BLaER1 (cell line): ENCODE measurements around the gene LENEP.
A peak's percentile ranks its signal among the peaks of the same experiment; 100 is the strongest.

Experiments used
- H3K27ac ChIP-seq: shearing (Covaris generic); formaldehyde crosslinking; 2 replicates; pipeline ENCODE4 v1.8.1; 2022
- H3K27me3 ChIP-seq: shearing (Covaris generic); formaldehyde crosslinking; 2 replicates; pipeline ENCODE4 v1.8.1; 2022
- H3K36me3 ChIP-seq: shearing (Covaris generic); formaldehyde crosslinking; 2 replicates; pipeline ENCODE4 v1.8.1; 2022
- H3K4me1 ChIP-seq: shearing (Covaris generic); formaldehyde crosslinking; 2 replicates; pipeline ENCODE4 v1.8.1; 2022
- H3K4me2 ChIP-seq: shearing (Covaris generic); formaldehyde crosslinking; 2 replicates; pipeline ENCODE4 v1.8.1; 2022
- H3K4me3 ChIP-seq: shearing (Covaris generic); formaldehyde crosslinking; 2 replicates; pipeline ENCODE4 v1.8.1; 2022
- H3K9ac ChIP-seq: shearing (Covaris generic); formaldehyde crosslinking; 2 replicates; pipeline ENCODE4 v1.8.1; 2022
- H3K9me3 ChIP-seq: shearing (Covaris generic); formaldehyde crosslinking; 2 replicates; pipeline ENCODE4 v1.8.1; 2022
- H4K20me1 ChIP-seq: shearing (Covaris generic); formaldehyde crosslinking; 2 replicates; pipeline ENCODE4 v1.8.1; 2022
- Cebpa-rat ChIP-seq: shearing (Covaris generic); IDR thresholded peaks from 2 replicates; pipeline ENCODE4 v1.8.1; 2022

Gene LENEP

DNA sequence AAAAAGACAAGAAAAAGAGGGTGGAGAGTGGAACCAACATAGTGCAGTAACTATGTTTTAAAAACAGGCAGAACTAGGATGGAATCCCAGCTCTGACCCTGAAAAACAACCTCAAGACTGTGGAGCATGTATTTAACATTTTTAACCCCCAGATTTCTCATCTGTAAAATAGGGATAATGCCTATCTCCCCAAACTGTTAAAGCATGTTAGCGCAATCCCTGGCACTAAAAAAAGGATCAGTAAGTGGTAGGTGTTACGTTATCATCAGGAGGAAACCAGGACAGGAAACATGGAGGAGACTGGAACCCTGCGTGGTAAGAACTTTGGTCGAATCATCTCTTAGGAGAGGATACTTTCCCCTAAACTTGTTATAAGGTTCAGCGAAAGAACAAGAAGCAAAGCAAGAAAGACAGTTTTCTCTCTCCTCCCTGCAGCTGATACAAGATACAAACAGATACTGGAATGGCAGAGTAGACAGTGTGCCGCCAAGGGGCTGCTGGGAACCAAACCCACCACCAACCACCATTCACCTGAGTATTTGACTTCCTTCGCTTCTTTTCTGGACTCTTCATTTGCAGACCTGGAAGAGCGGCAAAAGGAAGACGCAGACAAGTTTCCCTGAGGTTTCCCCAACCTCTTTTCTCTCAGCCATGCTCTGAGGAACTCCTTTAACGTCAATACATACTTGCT is 32.8 kb upstream of the LENEP start:
- Histone ChIP-seq H3K9me3 (no peaks in the 10 kb centered on the region), H3K36me3 (peaks cover 53% of the 10 kb centered on the region), H3K27ac (peak overlapping the region; percentile 98), H3K4me1 (peaks cover 69% of the 10 kb centered on the region), H4K20me1 (peaks cover 9% of the 10 kb centered on the region; the same call in 1 of the 2 replicates), H3K4me3 (peak overlapping the region; percentile 86), H3K27me3 (no peaks in the 10 kb centered on the region), H3K4me2 (peak overlapping the region; percentile 92), H3K9ac (peak overlapping the region; percentile 97)
- no peak for TF ChIP-seq Cebpa-rat

DNA sequence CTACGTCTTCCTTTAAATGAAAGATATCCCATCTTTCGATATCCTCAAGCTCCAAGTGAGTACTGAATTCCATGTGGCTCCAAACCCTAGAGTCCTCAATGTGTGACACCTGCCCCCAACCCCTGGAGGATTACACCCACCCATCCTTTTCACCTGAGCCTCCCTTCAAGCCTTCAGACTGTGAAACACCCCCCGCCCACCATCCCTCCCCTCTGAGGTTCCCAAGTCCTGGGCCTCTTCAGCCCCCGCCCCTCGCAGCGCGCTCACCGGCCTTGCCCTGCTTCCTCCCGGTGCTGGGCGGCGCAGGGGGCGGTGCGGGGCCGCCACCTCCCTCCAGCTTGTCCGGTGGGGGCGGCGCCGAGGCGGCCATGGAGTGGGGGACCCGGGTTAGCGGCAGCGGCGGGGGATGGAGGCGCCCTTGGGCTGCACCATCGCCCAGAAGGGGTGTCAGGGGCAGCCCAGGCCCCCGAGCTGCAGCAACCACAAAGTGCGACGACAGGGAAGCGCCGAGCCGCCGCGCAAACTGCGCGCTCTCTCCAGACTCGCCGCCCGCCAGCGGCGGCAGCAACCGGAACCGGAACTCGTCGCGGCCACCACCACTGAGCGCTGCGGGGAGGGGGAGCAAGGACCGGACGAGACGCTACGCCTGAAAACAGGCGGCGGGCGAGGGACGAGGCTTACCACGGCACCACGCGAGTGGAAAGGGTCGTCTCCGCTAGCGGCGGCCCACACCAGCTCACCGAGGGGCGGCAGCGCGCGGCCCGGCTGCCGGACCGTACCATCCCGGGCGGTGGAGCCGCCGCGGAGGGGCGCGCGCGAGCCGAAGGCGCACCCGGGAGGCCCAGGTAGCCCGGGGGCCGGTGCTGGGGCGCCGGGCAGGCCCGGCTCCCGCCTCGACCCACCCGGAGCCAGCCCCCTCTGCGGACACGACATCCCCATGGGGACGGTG is 31.9 kb upstream of the LENEP start, which contains the start of gene PYGO2:
Gene PYGO2, minus strand, starts transcription at position 576 of the 949 bp plus-strand sequence. Its CDS starts 206 bp downstream, at position 370.
- peak within 1 kb of the TSS; percentile 86 for H3K4me3 ChIP-seq
- H3K27me3 ChIP-seq, result no peaks in the 10 kb centered on the region
- H3K4me2 ChIP-seq, result peak within 1 kb of the TSS; percentile 92
- H3K27ac ChIP-seq, result peak within 1 kb of the TSS; percentile 98
- no peaks in the 10 kb centered on the region for H3K9me3 ChIP-seq
- H3K36me3 ChIP-seq, result peaks cover 62% of the 10 kb centered on the region
- peaks cover 9% of the 10 kb centered on the region; the same call in 1 of the 2 replicates for H4K20me1 ChIP-seq
- no peak for TF ChIP-seq Cebpa-rat
- peak within 1 kb of the TSS; percentile 97 for H3K9ac ChIP-seq
- peaks cover 65% of the 10 kb centered on the region for H3K4me1 ChIP-seq

DNA sequence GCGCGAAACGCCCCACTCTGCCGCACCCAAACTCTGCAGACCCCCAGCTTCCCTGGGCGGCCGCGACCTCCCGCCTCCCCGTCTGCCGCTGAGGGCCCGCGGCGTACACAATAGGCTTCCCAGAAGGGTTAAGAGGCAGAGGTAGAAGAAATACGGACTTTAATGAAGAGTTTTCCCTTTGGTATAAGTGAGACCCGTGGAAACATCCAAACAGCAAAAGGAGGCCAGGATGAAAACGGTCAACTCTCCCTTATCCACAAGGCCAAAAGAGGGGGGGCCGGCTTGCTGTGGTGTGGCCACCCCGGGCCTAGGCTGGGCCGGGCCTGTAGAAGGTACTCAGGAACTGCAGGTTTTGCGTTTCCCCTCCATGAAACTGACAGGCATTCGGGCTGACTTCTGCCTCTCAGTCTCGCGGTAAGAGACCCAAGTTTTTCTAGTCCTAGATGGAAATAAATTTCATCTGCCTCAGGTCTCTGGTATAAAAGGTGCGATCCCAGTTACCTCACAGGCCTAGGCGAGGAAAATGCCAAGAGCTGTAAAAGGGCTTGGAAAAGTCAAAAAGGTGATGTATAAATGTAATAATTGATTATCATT is 31.1 kb upstream of the LENEP start:
- no peak for TF ChIP-seq Cebpa-rat
- peaks cover 69% of the 10 kb centered on the region for H3K36me3 ChIP-seq
- H3K9ac ChIP-seq, result peak overlapping the region; percentile 97
- H3K4me1 ChIP-seq, result peaks cover 58% of the 10 kb centered on the region
- H3K4me2 ChIP-seq, result peak overlapping the region; percentile 92
- no peaks in the 10 kb centered on the region for H3K9me3 ChIP-seq
- H3K27me3 ChIP-seq, result no peaks in the 10 kb centered on the region
- peak overlapping the region; percentile 98 for H3K27ac ChIP-seq
- H3K4me3 ChIP-seq, result peak overlapping the region; percentile 86
- H4K20me1 ChIP-seq, result peaks cover 9% of the 10 kb centered on the region; the same call in 1 of the 2 replicates

DNA sequence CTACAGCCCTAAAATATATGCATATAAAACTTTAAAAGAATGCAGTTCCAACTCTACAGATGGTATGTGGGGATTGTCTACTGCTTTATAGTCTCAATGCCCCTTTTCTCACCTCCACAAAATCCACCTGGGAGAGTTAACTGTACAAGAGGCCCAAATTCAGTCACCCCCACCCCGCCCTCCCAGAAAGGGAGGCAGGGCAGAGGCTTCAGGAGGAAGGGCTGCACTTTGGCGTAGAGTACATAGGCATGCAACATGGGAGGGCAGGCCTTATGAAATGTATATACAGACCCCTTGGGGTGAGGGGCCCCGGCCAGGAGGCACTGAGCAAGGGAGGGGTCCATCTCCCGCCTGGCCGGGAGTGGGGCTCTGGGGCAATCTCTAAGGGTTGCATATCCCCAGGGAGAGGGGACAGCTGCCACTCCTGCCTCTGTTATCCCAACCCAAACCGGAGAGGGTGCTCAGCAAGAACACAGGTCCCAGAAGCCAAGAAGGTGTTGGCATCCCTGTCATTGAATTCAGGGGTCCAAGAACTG is 30.5 kb upstream of the LENEP start:
- Histone ChIP-seq H4K20me1 (peaks cover 9% of the 10 kb centered on the region; the same call in 1 of the 2 replicates), H3K9ac (peak overlapping the region; percentile 97), H3K4me3 (peak overlapping the region; percentile 86), H3K36me3 (peaks cover 70% of the 10 kb centered on the region), H3K9me3 (no peaks in the 10 kb centered on the region), H3K27me3 (no peaks in the 10 kb centered on the region), H3K4me2 (peak overlapping the region; percentile 92), H3K4me1 (peaks cover 58% of the 10 kb centered on the region), H3K27ac (peak overlapping the region; percentile 98)
- TF ChIP-seq Cebpa-rat, result no peak

DNA sequence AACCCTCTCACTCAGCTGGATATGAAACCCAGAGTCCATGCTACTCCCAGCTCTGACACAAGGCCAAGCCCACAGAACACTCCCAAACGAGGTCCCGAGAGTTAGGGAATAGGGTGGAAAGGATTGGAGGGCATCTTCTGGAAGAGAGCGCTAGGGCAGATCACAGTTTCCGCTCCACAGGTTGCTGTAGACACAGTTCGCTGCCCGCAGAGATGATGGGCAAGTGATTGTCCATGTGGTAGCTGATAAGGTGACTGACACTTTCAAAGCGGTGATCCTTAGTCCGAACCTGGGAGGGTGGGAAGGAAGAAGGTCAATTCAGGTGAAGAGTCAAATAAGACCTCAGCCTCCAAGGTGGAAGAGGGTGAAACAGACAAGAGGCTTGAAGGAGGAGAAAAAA is 29.7 kb upstream of the LENEP start:
- Histone ChIP-seq H3K9ac (peak overlapping the region; percentile 40), H3K27ac (peak overlapping the region; percentile 4; the same call in 1 of the 2 replicates), H3K9me3 (no peaks in the 10 kb centered on the region), H3K4me3 (no peak overlapping the region), H3K4me2 (peak overlapping the region; percentile 92), H3K36me3 (peaks cover 70% of the 10 kb centered on the region), H3K4me1 (peaks cover 59% of the 10 kb centered on the region), H3K27me3 (no peaks in the 10 kb centered on the region), H4K20me1 (peaks cover 11% of the 10 kb centered on the region; the same call in 1 of the 2 replicates)
- TF ChIP-seq Cebpa-rat, result no peak

DNA sequence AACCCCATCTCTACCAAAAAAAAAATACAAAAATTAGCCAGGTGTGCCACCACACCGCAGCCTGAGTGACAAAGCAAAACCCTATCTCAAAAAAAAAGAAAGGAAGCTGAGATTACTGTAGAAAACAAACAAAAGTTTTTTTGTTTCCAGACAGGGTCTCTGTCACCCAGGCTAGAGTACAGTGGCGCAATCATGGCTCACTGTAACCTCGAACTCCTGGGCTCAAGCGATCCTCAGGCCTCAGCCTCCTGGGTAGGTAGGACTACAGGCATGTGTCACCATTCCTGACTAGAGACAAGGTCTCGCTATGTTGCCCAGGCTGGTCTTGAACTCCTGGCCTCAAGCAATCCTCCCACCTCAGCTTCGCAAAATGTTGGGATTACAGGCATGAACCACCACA is 29.0 kb upstream of the LENEP start:
- Histone ChIP-seq H4K20me1 (peaks cover 18% of the 10 kb centered on the region; the same call in 1 of the 2 replicates), H3K27ac (no peak overlapping the region), H3K9ac (peak overlapping the region; percentile 40; the same call in 1 of the 2 replicates), H3K27me3 (no peaks in the 10 kb centered on the region), H3K4me2 (peak overlapping the region; percentile 92), H3K9me3 (no peaks in the 10 kb centered on the region), H3K36me3 (peaks cover 70% of the 10 kb centered on the region), H3K4me1 (peaks cover 59% of the 10 kb centered on the region), H3K4me3 (no peak overlapping the region)
- no peak for TF ChIP-seq Cebpa-rat

DNA sequence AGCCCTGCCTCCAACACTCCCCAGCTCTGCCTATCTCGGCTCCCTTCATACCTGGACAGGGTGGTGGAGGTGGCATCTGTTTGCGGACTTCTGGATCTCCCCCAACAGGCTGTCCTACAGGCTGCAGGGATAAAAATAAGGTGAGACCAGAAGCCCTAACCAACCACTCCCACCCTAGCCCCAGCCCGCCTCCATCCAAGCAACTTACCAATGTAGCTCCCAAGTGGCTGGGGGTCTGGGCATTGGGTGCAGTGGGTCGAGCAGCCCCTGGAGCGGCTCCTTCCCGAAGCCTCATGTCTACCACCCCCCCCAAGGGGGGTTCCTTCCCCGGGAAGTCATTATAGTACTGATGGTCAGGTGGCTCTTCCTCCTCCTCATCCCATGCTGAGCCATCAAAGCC is 27.3 kb upstream of the LENEP start:
- TF ChIP-seq Cebpa-rat, result no peak
- Histone ChIP-seq H3K27me3 (no peaks in the 10 kb centered on the region), H3K36me3 (peaks cover 69% of the 10 kb centered on the region), H3K4me3 (no peak overlapping the region), H3K9me3 (no peaks in the 10 kb centered on the region), H3K4me1 (peaks cover 61% of the 10 kb centered on the region), H3K4me2 (no peak overlapping the region), H4K20me1 (peaks cover 25% of the 10 kb centered on the region; the same call in 1 of the 2 replicates), H3K27ac (no peak overlapping the region), H3K9ac (peak overlapping the region; percentile 29; the same call in 1 of the 2 replicates)

DNA sequence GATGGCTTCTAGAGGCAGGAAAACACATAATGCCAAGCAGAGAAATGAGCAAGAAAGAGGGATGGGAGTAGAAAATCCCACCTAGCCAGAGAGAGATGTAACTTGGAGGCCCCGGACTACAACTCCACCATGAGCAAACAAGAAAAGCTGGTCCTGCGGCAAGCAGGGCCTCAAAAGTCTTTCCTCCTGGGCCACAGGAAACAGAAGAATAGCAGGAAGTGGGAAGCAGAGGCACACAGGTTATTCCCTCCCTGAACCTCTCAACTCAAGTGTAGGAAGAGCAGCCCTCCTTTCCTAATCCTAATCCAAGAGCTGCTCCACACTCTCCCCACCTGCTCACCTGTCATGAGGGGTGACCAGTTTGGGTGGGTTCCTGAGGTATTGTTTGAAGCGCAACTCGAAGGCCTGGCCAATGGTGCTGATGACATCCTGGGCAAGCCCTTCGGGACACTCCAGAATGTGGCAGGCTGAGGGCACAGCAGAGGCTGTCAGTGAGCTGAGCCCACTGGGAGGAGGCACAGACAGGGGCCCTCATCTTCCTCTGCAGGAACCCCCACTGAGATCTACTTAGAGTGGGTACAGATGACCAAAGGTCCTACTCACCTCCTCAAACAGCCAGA is 25.9 kb upstream of the LENEP start:
- Histone ChIP-seq H3K36me3 (peaks cover 69% of the 10 kb centered on the region), H4K20me1 (peaks cover 38% of the 10 kb centered on the region), H3K27me3 (no peaks in the 10 kb centered on the region), H3K4me1 (peaks cover 74% of the 10 kb centered on the region), H3K4me3 (no peak overlapping the region), H3K9me3 (no peaks in the 10 kb centered on the region), H3K27ac (0 out of 2 replicates have a peak overlapping the region, but pooled peaks have one; percentile 2), H3K9ac (peak overlapping the region; percentile 32; the same call in 1 of the 2 replicates), H3K4me2 (no peak overlapping the region)
- no peak for TF ChIP-seq Cebpa-rat
